K562 (cell line): Measurements from ENCODE around the gene LIN28A. TPM values are rescaled to one million over a fixed set of nuclear protein-coding genes. Genes with fewer than 3 reads are reported as not detected.
A peak's percentile ranks its signal among the peaks of the same experiment; 100 is the strongest.

Source experiments
- HDGF ChIP-seq: fragments of 450-650 bp; IDR thresholded peaks from 2 replicates; pipeline ENCODE4 v1.6.1; 2016
- MYBL2 ChIP-seq, 2 experiments: fragments of 450-650 bp in 1 of 2; sonication (generic) in 1 of 2; formaldehyde crosslinking in 1 of 2; IDR thresholded peaks; 2 replicates each; pipeline versions ENCODE4 v1.6.1 to v1.8.1; 2017 to 2022; ENCODE audit warnings: borderline replicate concordance in 1 of 2, inconsistent platforms in 1 of 2, low read depth in 1 of 2, mild to moderate bottlenecking in 1 of 2, missing genetic modification reagents in 1 of 2, moderate library complexity in 1 of 2
- POLR2H ChIP-seq: IDR thresholded peaks from 2 replicates; pipeline ENCODE4 v1.6.1; 2016; ENCODE audit warnings: missing genetic modification characterization, low read depth, mild to moderate bottlenecking, control low read depth, missing compliant biosample characterization, moderate library complexity
- PYGO2 ChIP-seq: fragments of 450-650 bp; IDR thresholded peaks from 2 replicates; pipeline ENCODE4 v1.6.1; 2016; ENCODE audit warnings: mild to moderate bottlenecking, missing genetic modification characterization, moderate library complexity, missing compliant biosample characterization
- RBM17 ChIP-seq: fragments of 200-400 bp; formaldehyde crosslinking; IDR thresholded peaks from 2 replicates; pipeline ENCODE4 v1.6.1; 2017; ENCODE audit warnings: low read depth, mild to moderate bottlenecking, low read length, borderline replicate concordance
- STAG1 ChIP-seq: sonication (generic); formaldehyde crosslinking; IDR thresholded peaks from 2 replicates; pipeline ENCODE4 v1.5.0; 2020; ENCODE audit warnings: missing genetic modification reagents, borderline replicate concordance
- ZNF76 ChIP-seq: fragments of 250-450 bp; sonication (Bioruptor Pico); IDR thresholded peaks from 2 replicates; pipeline ENCODE4 v1.4.0; 2020; ENCODE audit warnings: mild to moderate bottlenecking, moderate library complexity, borderline replicate concordance
- ZNF766 ChIP-seq: fragments of 200-800 bp; sonication (Bioruptor generic); conservative IDR thresholded peaks from 2 replicates; pipeline ENCODE4 v1.6.1; 2016; ENCODE audit warnings: missing genetic modification characterization, missing compliant biosample characterization
- ZNF780A ChIP-seq: fragments of 250-450 bp; sonication (Bioruptor Pico); IDR thresholded peaks from 2 replicates; pipeline ENCODE4 v1.5.0; 2021; ENCODE audit warnings: mild to moderate bottlenecking
- polyA plus RNA-seq, 8 experiments: library from polyadenylated mRNA; depleted of rRNA in 4 of 8; stranded (reverse) in 5 of 8; unstranded in 3 of 8; fragments of >200 nt; fragmentation: Nextera tagmentation in 2 of 8; fragmentation: Illumina TruSeq in 1 of 8; extraction: Ambion mirVana in 2 of 8; extraction: Trizol in 1 of 8; gene quantifications; 2 replicates each; pipeline versions ENCODE4 v1.2.1 to v1.2.3, GENCODE V29; 2011 to 2014; ENCODE audit warnings: inconsistent platforms in 1 of 8, missing spikeins in 1 of 8
- total RNA-seq, 7 experiments: library from RNA; depleted of rRNA in 6 of 7; stranded (reverse); fragments of >200 nt in 6 of 7; fragmentation: Illumina TruSeq in 2 of 7; extraction: Trizol in 2 of 7; gene quantifications; 2 replicates each; pipeline versions ENCODE4 v1.2.1 to v1.2.3, GENCODE V29; 2011 to 2021; ENCODE audit warnings: low replicate concordance in 1 of 7
- TF ChIP-seq, protein P1 (sequence below), 3 experiments: fragments of 200-800 bp in 1 of 3; fragments of 250-450 bp in 1 of 3; fragments of 450-650 bp in 1 of 3; sonication (Bioruptor Pico) in 1 of 3; sonication (Bioruptor generic) in 1 of 3; formaldehyde crosslinking in 1 of 3; IDR thresholded peaks; 2 replicates each; pipeline versions ENCODE4 v1.6.1 to v1.8.0; 2016 to 2022; ENCODE audit warnings: mild to moderate bottlenecking in 2 of 3, missing genetic modification characterization in 2 of 3, missing compliant biosample characterization in 1 of 3, moderate library complexity in 1 of 3
- TF ChIP-seq, protein P2 (sequence below): fragments of 250-450 bp; sonication (Bioruptor Pico); IDR thresholded peaks from 2 replicates; pipeline ENCODE4 v1.5.1; 2021; ENCODE audit warnings: mild to moderate bottlenecking
- TF ChIP-seq, protein P3 (sequence below): fragments of 250-450 bp; sonication (Bioruptor Pico); IDR thresholded peaks from 2 replicates; pipeline ENCODE4 v1.5.0; 2021; ENCODE audit warnings: mild to moderate bottlenecking, moderate library complexity
- TF ChIP-seq, protein P4 (sequence below): sonication (generic); formaldehyde crosslinking; IDR thresholded peaks from 2 replicates; pipeline ENCODE4 v1.8.0; 2022; ENCODE audit warnings: mild to moderate bottlenecking, missing genetic modification reagents

LIN28A gene
- total and polyA plus RNA-seq, 9 of the 15 experiments (the other 6 are each of a cell fraction or from before 2014, with no cell fraction given) = 0.80 to 5.4 (median 3.9) TPM

DNA sequence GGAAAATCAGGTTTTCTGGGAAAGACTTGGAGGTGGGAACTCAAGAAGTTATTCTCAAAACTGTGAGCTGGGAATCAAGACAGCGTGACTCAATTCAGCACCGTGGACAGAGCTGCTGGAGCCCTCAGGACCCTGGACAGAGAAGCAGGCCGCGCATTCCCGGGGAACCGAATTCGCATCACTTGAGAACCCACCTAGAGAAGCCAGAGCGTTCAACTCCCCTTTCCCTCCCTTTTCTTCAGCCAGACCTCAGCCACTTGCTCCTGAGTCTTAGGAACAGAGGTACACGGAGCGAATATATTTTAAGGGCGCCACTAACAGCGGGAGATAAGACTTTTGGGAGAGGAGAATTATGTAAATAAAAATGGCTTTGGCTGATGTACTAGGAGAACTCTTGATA is 2.0 kb upstream of the LIN28A start (continued):
- TF ChIP-seq, protein P1, sequence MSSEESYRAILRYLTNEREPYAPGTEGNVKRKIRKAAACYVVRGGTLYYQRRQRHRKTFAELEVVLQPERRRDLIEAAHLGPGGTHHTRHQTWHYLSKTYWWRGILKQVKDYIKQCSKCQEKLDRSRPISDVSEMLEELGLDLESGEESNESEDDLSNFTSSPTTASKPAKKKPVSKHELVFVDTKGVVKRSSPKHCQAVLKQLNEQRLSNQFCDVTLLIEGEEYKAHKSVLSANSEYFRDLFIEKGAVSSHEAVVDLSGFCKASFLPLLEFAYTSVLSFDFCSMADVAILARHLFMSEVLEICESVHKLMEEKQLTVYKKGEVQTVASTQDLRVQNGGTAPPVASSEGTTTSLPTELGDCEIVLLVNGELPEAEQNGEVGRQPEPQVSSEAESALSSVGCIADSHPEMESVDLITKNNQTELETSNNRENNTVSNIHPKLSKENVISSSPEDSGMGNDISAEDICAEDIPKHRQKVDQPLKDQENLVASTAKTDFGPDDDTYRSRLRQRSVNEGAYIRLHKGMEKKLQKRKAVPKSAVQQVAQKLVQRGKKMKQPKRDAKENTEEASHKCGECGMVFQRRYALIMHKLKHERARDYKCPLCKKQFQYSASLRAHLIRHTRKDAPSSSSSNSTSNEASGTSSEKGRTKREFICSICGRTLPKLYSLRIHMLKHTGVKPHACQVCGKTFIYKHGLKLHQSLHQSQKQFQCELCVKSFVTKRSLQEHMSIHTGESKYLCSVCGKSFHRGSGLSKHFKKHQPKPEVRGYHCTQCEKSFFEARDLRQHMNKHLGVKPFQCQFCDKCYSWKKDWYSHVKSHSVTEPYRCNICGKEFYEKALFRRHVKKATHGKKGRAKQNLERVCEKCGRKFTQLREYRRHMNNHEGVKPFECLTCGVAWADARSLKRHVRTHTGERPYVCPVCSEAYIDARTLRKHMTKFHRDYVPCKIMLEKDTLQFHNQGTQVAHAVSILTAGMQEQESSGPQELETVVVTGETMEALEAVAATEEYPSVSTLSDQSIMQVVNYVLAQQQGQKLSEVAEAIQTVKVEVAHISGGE (CRISPR knock-in tag; IDR thresholded peaks at IDR 0.05) = peak in 2 of 3 experiments; percentile 28 to 88; a peak in 3 of 6 replicates
- TF ChIP-seq HDGF (no peak), ZNF780A (no peak), ZNF76 (CRISPR knock-in tag) (no peak), STAG1 (CRISPR knock-in tag) (peak; percentile 100), POLR2H (tag) (no peak), PYGO2 (peak; percentile 58; the same call in 1 of the 2 replicates), RBM17 (no peak), MYBL2 (IDR thresholded peaks at IDR 0.05; ENCODE audit: low read depth) (no peak), MYBL2 (CRISPR knock-in tag; IDR thresholded peaks at IDR 0.05; ENCODE audit: borderline replicate concordance) (no peak), ZNF766 (CRISPR knock-in tag) (peak; percentile 99)
- TF ChIP-seq, protein P2, sequence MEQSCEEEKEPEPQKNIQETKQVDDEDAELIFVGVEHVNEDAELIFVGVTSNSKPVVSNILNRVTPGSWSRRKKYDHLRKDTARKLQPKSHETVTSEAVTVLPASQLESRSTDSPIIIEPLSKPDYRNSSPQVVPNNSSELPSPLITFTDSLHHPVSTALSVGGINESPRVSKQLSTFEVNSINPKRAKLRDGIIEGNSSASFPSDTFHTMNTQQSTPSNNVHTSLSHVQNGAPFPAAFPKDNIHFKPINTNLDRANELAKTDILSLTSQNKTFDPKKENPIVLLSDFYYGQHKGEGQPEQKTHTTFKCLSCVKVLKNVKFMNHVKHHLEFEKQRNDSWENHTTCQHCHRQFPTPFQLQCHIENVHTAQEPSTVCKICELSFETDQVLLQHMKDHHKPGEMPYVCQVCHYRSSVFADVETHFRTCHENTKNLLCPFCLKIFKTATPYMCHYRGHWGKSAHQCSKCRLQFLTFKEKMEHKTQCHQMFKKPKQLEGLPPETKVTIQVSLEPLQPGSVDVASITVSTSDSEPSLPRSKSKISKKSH = no peak
- TF ChIP-seq, protein P3, sequence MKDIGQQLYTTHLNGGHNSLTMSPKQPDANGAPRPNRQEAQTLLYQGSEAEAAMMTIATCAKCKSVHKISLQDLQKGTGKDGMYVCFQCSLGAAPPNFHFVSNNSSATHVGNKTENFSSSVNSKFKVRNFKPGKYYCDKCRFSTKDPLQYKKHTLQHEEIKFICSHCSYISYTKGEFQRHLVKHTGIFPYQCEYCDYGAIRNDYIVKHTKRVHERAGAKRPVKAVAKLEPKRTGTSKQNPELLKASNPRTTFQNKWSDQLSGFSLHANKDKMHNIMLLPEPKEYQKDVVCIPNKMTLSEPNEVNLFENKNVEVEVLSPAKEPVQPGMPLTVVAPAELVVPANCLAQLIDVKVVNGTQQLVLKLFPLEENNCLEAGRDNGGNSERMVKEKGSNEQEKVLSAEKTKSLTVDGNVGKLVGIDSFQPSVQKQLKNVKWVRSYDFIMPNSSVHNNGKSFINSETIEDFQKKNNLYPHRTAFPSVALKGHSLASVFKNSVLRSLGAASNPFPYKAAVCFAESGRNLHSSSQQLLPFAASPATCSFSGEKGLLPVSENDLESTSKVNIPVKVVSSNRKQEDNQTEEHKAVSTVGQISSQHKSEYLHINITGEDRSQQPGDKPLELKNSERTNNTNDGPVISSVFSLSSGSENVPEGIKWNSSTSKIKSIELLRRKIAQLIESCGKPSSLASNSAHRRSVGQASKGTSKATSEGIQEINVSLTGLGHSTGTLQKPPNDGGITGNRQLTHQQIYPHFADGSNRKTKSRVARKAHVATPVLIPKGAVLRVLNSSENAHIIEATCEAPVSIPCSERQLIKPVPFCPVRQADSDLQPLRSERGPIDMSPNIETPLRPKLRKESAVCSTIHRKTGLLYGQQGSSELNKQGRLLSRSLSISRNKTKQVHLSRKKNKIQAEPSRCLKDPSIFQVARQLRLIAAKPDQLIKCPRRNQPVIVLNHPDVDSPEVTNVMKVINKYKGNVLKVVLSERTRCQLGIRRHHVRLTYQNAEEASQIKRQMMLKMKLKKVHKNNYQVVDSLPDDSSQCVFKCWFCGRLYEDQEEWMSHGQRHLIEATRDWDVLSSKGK = no peak
- TF ChIP-seq, protein P4, sequence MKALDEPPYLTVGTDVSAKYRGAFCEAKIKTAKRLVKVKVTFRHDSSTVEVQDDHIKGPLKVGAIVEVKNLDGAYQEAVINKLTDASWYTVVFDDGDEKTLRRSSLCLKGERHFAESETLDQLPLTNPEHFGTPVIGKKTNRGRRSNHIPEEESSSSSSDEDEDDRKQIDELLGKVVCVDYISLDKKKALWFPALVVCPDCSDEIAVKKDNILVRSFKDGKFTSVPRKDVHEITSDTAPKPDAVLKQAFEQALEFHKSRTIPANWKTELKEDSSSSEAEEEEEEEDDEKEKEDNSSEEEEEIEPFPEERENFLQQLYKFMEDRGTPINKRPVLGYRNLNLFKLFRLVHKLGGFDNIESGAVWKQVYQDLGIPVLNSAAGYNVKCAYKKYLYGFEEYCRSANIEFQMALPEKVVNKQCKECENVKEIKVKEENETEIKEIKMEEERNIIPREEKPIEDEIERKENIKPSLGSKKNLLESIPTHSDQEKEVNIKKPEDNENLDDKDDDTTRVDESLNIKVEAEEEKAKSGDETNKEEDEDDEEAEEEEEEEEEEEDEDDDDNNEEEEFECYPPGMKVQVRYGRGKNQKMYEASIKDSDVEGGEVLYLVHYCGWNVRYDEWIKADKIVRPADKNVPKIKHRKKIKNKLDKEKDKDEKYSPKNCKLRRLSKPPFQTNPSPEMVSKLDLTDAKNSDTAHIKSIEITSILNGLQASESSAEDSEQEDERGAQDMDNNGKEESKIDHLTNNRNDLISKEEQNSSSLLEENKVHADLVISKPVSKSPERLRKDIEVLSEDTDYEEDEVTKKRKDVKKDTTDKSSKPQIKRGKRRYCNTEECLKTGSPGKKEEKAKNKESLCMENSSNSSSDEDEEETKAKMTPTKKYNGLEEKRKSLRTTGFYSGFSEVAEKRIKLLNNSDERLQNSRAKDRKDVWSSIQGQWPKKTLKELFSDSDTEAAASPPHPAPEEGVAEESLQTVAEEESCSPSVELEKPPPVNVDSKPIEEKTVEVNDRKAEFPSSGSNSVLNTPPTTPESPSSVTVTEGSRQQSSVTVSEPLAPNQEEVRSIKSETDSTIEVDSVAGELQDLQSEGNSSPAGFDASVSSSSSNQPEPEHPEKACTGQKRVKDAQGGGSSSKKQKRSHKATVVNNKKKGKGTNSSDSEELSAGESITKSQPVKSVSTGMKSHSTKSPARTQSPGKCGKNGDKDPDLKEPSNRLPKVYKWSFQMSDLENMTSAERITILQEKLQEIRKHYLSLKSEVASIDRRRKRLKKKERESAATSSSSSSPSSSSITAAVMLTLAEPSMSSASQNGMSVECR (CRISPR knock-in tag) = peak; percentile 100
